GM21529 (cell line): Measurements from ENCODE around the gene AUH.

Experiments used
- ATAC-seq: cut with Tn5 transposase; IDR thresholded peaks from one replicate; pipeline ENCODE4 v1.9.1; 2021; ENCODE audit not compliant: unreplicated experiment

AUH gene

GRCh38 chr9:91177081-91177480 is 184.6 kb downstream of the AUH start:
- ATAC-seq = no peak

GRCh38 chr9:91176426-91176825 is 185.3 kb downstream of the AUH start:
- no peak for ATAC-seq

- no peak for ATAC-seq
Measured at GRCh38 chr9:91174772-91175171, 186.9 kb downstream of the AUH start.

GRCh38 chr9:91172329-91172728 is 189.4 kb downstream of the AUH start:
- no peak for ATAC-seq

GRCh38 chr9:91170951-91171350 is 190.8 kb downstream of the AUH start:
- ATAC-seq = no peak

- no peak for ATAC-seq
Measured at GRCh38 chr9:91166796-91167366, 194.8 kb downstream of the AUH start.

GRCh38 chr9:91164724-91165520 is 196.8 kb downstream of the AUH start:
- no peak for ATAC-seq
